ENCODE measurements around the gene ZSCAN1. TPM values are rescaled to one million over a fixed set of nuclear protein-coding genes. Genes with fewer than 3 reads are reported as not detected.

The ZSCAN1 gene
- total RNA-seq, 4 donors from 2014 or later: not detected

DNA sequence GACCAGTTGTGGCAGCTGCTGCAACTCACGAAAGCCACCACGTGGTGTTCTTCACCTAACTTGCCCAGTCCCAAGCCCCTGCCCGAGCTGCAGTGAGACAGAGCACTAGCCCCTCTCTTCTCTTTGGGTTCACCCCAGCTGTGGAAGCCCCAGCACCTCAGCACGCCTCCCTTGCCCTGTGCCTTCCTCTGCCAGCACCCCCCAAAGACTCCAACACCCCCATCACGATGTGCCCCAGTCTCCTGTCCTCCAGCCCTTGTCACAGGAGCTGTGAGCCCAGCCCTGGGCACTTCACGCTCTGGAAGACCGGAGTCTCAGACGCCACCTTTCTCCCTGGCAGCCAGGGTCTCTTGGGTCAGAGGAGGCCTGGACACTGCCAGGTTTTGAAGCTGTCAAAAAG, 23.0 kb downstream of the ZSCAN1 start:
- H3K9me3 ChIP-seq: peaks cover 0 to 54% (median 0%) of the 10 kb centered on the region in 3 donors
- no peak overlapping the region for H3K4me3 ChIP-seq
- peaks cover 0 to 41% (median 0%) of the 10 kb centered on the region in 3 donors for H3K4me1 ChIP-seq
- TF ChIP-seq, protein P1, sequence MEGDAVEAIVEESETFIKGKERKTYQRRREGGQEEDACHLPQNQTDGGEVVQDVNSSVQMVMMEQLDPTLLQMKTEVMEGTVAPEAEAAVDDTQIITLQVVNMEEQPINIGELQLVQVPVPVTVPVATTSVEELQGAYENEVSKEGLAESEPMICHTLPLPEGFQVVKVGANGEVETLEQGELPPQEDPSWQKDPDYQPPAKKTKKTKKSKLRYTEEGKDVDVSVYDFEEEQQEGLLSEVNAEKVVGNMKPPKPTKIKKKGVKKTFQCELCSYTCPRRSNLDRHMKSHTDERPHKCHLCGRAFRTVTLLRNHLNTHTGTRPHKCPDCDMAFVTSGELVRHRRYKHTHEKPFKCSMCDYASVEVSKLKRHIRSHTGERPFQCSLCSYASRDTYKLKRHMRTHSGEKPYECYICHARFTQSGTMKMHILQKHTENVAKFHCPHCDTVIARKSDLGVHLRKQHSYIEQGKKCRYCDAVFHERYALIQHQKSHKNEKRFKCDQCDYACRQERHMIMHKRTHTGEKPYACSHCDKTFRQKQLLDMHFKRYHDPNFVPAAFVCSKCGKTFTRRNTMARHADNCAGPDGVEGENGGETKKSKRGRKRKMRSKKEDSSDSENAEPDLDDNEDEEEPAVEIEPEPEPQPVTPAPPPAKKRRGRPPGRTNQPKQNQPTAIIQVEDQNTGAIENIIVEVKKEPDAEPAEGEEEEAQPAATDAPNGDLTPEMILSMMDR (IDR thresholded peaks at IDR 0.05): no peak
- TF ChIP-seq POLR2AphosphoS5 (IDR thresholded peaks at IDR 0.05) (no peak), POLR2A (IDR thresholded peaks at IDR 0.05) (no peak), EP300 (IDR thresholded peaks at IDR 0.05) (no peak)
- H3K27ac ChIP-seq: no peak overlapping the region
- no peaks in the 10 kb centered on the region for H3K27me3 ChIP-seq
- H3K36me3 ChIP-seq: peaks cover 0 to 7% of the 10 kb centered on the region in 2 donors
- 96% methylated on average over 4 of the region's 8 CpGs; no CpG with 5 or more reads in 1 of the 2 donors for WGBS, 2 donors (ENCODE audit: low coverage in 1 of 2)
- no peak for ATAC-seq

DNA sequence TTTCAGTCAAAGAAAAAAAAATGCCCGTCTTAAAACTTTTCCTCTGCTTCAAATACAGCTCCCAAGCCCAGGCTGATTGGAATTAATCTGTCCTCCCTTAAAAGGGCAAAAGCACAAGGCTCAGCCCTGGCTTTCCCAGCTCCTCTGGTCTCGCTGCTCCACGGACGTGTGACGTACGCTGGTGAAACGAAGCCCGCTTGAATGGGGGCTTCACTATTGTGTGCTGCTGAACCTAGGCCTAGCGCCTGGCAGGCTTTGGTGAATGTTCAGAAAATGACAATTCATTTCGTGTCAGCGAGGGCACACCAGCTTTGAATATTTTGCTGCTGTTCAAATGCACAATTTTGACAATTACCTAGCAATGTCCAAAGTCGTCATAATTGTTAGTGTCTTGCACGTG, 24.6 kb downstream of the ZSCAN1 start:
- ATAC-seq: no peak

DNA sequence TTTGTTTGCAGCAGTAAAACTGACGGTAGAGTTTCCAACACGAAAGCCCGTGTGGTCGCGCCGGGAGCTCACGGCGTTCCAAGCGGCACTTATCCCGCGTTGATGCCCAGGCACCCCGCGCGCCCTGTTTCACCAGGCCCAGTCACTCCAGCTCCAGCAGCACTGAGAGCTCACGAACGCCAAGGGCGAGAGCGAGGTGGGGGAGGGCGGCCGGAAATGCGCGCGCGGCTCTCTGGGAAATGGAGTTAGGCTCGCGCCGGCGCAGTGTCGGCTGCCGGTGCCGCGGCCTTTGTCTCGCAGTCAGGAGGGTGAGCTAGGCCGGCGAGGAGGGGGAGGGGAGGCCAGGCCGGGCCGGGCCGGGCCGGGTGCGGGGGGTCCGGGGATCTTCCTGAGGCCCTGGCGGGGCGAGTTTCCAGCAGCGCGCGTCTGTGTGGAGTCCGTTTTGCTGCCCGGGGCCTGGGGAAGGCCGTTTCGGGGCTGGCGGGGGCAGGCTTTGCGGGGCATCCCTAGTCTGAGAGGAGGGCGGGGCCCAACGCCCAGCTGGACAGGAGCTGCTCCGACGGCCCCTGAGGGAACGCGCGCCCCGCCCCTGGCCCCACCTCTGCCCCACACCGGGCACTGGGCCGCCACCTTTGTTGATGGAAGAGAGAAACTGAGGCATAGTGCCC, 25.3 kb downstream of the ZSCAN1 start, which contains the start of gene ZNF135:
Gene ZNF135 (plus strand): TSS at position 280 of the 668 bp plus-strand sequence. CDS start 721 bp downstream, outside the sequence.
- peak within 1 kb of the TSS; percentile 79 to 95 (median 92) for H3K27ac ChIP-seq
- no peaks in the 10 kb centered on the region for H3K27me3 ChIP-seq

More for the DNA sequence above, 24.6 kb downstream of the ZSCAN1 start:
- Histone ChIP-seq H3K36me3 (peaks cover 0 to 22% of the 10 kb centered on the region in 2 donors), H3K27ac (peak overlapping the region; percentile 79 to 95 (median 92)), H3K4me3 (peak overlapping the region in 1 of 2 donors; percentile 71), H3K4me1 (peaks cover 0 to 41% (median 0%) of the 10 kb centered on the region in 3 donors), H3K9me3 (peaks cover 0 to 50% (median 0%) of the 10 kb centered on the region in 3 donors), H3K27me3 (no peaks in the 10 kb centered on the region)
- TF ChIP-seq POLR2AphosphoS5 (IDR thresholded peaks at IDR 0.05) (no peak), EP300 (IDR thresholded peaks at IDR 0.05) (no peak), POLR2A (IDR thresholded peaks at IDR 0.05) (no peak)
- TF ChIP-seq, protein P1 (IDR thresholded peaks at IDR 0.05): no peak
- WGBS, 2 donors (ENCODE audit: low coverage in 1 of 2): 59 to 68% methylated on average over 10 to 11 of the region's 13 CpGs

DNA sequence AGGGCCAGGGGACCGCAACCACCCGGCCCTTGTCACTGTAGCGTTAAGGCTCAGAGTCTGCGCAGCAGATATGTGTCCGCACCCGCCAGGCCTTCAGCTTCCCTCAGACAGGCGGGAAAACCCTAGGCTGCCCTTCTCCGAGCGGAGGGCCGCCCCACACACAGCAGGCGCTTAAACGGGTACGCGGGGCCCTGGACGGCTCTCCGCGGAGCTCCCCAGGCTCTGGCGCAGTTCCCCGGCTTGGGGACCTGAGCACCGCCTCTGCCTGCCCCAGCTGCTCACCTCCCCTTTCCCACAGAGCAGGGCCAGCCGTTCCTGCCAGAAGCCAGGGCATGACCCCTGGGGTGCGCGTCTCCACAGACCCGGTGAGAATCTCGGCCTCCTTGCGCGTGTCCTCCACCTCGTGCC, 25.9 kb downstream of the ZSCAN1 start:
- H3K4me3 ChIP-seq: peak overlapping the region; percentile 58 to 71
- no peaks in the 10 kb centered on the region for H3K27me3 ChIP-seq
- H3K9me3 ChIP-seq: peaks cover 0 to 50% (median 0%) of the 10 kb centered on the region in 3 donors
- H3K36me3 ChIP-seq: peaks cover 0 to 34% of the 10 kb centered on the region in 2 donors
- WGBS, 2 donors (ENCODE audit: low coverage in 1 of 2): 28% methylated on average over 12 of the region's 28 CpGs; no CpG with 5 or more reads in 1 of the 2 donors
- peak overlapping the region; percentile 79 to 95 (median 92) for H3K27ac ChIP-seq
- no peak for ATAC-seq
- TF ChIP-seq POLR2AphosphoS5 (IDR thresholded peaks at IDR 0.05) (no peak), EP300 (IDR thresholded peaks at IDR 0.05) (no peak), POLR2A (IDR thresholded peaks at IDR 0.05) (no peak)
- TF ChIP-seq, protein P1 (IDR thresholded peaks at IDR 0.05): no peak
- peaks cover 0 to 35% (median 0%) of the 10 kb centered on the region in 3 donors for H3K4me1 ChIP-seq

More for the DNA sequence above, 25.3 kb downstream of the ZSCAN1 start, which contains the start of gene ZNF135:
- no CpG with 5 or more reads among the region's 62 CpGs for WGBS, 2 donors (ENCODE audit: low coverage in 1 of 2)
- H3K4me1 ChIP-seq: peaks cover 0 to 41% (median 0%) of the 10 kb centered on the region in 3 donors
- peak; percentile 97 for ATAC-seq
- peak within 1 kb of the TSS; percentile 58 to 71 for H3K4me3 ChIP-seq
- TF ChIP-seq EP300 (IDR thresholded peaks at IDR 0.05) (no peak), POLR2A (IDR thresholded peaks at IDR 0.05) (peak; percentile 50 to 59), POLR2AphosphoS5 (IDR thresholded peaks at IDR 0.05) (peak; percentile 76)
- TF ChIP-seq, protein P1 (IDR thresholded peaks at IDR 0.05): peak in 1 of 4 experiments; percentile 13
- H3K9me3 ChIP-seq: peaks cover 0 to 50% (median 0%) of the 10 kb centered on the region in 3 donors
- H3K36me3 ChIP-seq: peaks cover 0 to 28% of the 10 kb centered on the region in 2 donors
